ENCODE data around the gene FUNDC2.

Gene FUNDC2

DNA sequence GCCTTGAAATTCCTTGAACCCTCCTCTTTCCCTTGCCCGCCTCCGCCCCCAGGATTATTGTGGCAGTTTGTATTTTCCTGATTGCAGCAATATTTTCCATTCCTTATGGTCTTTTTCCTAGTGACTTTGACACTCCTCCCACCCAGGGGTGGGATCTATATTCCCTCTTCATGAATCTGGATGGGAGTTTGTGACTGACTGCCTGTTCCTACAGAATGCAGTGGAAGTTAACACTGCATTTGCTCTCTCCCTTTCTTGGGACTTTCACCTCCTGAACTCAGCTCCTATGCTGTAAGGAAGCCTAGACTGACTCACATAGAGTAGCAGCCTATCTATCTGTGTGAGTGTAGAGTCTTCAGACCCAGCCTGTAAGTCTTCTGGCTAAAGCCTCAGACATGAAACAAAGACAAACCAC lies 2.2 kb downstream of the FUNDC2 start:
- no peak overlapping the region for H3K27ac ChIP-seq (replicated peaks; ENCODE audit: low read length)
- no peak overlapping the region for H3K4ac ChIP-seq (ENCODE audit: low read length)
- H2AK5ac ChIP-seq (ENCODE audit: low read depth, low read length): no peak overlapping the region
- no peak overlapping the region for H2BK15ac ChIP-seq (ENCODE audit: low read length)
- no peak overlapping the region for H2BK5ac ChIP-seq (ENCODE audit: low read length)
- H3K27me3 ChIP-seq (ENCODE audit: control insufficient read depth in 3 of 3, insufficient read depth in 3 of 3, low read depth in 1 of 3, low read length in 3 of 3): no peaks in the 10 kb centered on the region
- no peak overlapping the region for H3K4me3 ChIP-seq (ENCODE audit: low read length in 2 of 2)
- no peak overlapping the region for H3K23ac ChIP-seq (ENCODE audit: low read depth, low read length, poor library complexity)
- H3K14ac ChIP-seq (ENCODE audit: low read length): no peak overlapping the region
- no peak overlapping the region for H3K18ac ChIP-seq (ENCODE audit: low read length)
- H2AFZ ChIP-seq (ENCODE audit: low read length): no peak overlapping the region
- H2BK12ac ChIP-seq (ENCODE audit: low read length): no peak overlapping the region
- no peak overlapping the region for H3K4me2 ChIP-seq (ENCODE audit: insufficient read depth, low read length, poor library complexity, severe bottlenecking)
- H3K9me3 ChIP-seq (replicated peaks in 1 of 2; ENCODE audit: control insufficient read depth in 2 of 2, insufficient read depth in 1 of 2, low read depth in 1 of 2, low read length in 2 of 2): peaks cover 0 to 5% of the 10 kb centered on the region in 2 donors
- peaks cover 0 to 6% of the 10 kb centered on the region in 2 donors for H3K36me3 ChIP-seq (replicated peaks in 1 of 2; ENCODE audit: control insufficient read depth in 2 of 2, insufficient read depth in 2 of 2, low read length in 2 of 2)
- H2BK120ac ChIP-seq (ENCODE audit: low read depth, low read length): no peak overlapping the region
- no peak overlapping the region for H3K9ac ChIP-seq (ENCODE audit: low read depth, low read length, poor library complexity)
- WGBS, 2 donors (ENCODE audit: extremely low coverage in 2 of 2, insufficient read length in 2 of 2, insufficient replicate concordance in 1 of 2): no CpG with 5 or more reads among the region's 2 CpGs
- no peak for DNase-seq (ENCODE audit: low spot score)
- peaks cover 1% of the 10 kb centered on the region for H3K79me1 ChIP-seq (ENCODE audit: low read depth, low read length)
- no peak overlapping the region for H4K91ac ChIP-seq (ENCODE audit: low read depth, low read length, poor library complexity)
- no peak overlapping the region for H4K8ac ChIP-seq (ENCODE audit: low read depth, low read length)
- no peaks in the 10 kb centered on the region for H3K4me1 ChIP-seq (ENCODE audit: control insufficient read depth in 2 of 2, insufficient read depth in 1 of 2, low read depth in 1 of 2, low read length in 2 of 2)

DNA sequence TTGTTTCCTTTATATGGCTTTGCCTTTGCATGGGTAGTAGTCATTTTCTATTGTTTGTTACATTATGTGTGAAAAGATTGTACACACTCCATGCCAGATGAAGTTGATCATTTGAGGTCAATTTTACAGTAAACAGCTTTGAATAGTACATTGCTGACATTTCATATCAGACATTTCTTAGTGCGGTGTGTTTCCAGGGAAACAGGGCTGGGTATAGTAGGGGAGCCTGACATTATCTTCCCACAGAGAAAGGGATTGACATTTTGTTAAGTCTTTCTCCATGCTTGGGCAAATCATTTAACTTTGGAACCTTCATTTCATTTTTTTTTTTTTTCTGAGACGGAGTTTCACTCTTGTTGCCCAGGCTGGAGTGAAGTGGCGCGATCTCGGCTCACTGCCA lies 5.0 kb downstream of the FUNDC2 start:
- H3K27ac ChIP-seq (replicated peaks; ENCODE audit: low read length): no peak overlapping the region
- H2BK5ac ChIP-seq (ENCODE audit: low read length): no peak overlapping the region
- H3K36me3 ChIP-seq (replicated peaks in 1 of 2; ENCODE audit: control insufficient read depth in 2 of 2, insufficient read depth in 2 of 2, low read length in 2 of 2): peaks cover 0 to 30% of the 10 kb centered on the region in 2 donors
- H3K23ac ChIP-seq (ENCODE audit: low read depth, low read length, poor library complexity): no peak overlapping the region
- H3K27me3 ChIP-seq (ENCODE audit: control insufficient read depth in 3 of 3, insufficient read depth in 3 of 3, low read depth in 1 of 3, low read length in 3 of 3): no peaks in the 10 kb centered on the region
- no peak for DNase-seq (ENCODE audit: low spot score)
- no peak overlapping the region for H2BK120ac ChIP-seq (ENCODE audit: low read depth, low read length)
- no peak overlapping the region for H3K4me3 ChIP-seq (ENCODE audit: low read length in 2 of 2)
- peaks cover 1% of the 10 kb centered on the region for H3K79me1 ChIP-seq (ENCODE audit: low read depth, low read length)
- no peak overlapping the region for H3K4me2 ChIP-seq (ENCODE audit: insufficient read depth, low read length, poor library complexity, severe bottlenecking)
- H3K4me1 ChIP-seq (ENCODE audit: control insufficient read depth in 2 of 2, insufficient read depth in 1 of 2, low read depth in 1 of 2, low read length in 2 of 2): no peaks in the 10 kb centered on the region
- H4K8ac ChIP-seq (ENCODE audit: low read depth, low read length): no peak overlapping the region
- H2BK12ac ChIP-seq (ENCODE audit: low read length): no peak overlapping the region
- peaks cover 0 to 21% of the 10 kb centered on the region in 2 donors for H3K9me3 ChIP-seq (replicated peaks in 1 of 2; ENCODE audit: control insufficient read depth in 2 of 2, insufficient read depth in 1 of 2, low read depth in 1 of 2, low read length in 2 of 2)
- H2AK5ac ChIP-seq (ENCODE audit: low read depth, low read length): no peak overlapping the region
- H3K14ac ChIP-seq (ENCODE audit: low read length): no peak overlapping the region
- H3K4ac ChIP-seq (ENCODE audit: low read length): no peak overlapping the region
- no peak overlapping the region for H4K91ac ChIP-seq (ENCODE audit: low read depth, low read length, poor library complexity)
- no peak overlapping the region for H3K18ac ChIP-seq (ENCODE audit: low read length)
- H3K9ac ChIP-seq (ENCODE audit: low read depth, low read length, poor library complexity): no peak overlapping the region
- no peak overlapping the region for H2AFZ ChIP-seq (ENCODE audit: low read length)
- no CpG with 5 or more reads among the region's 5 CpGs for WGBS, 2 donors (ENCODE audit: extremely low coverage in 2 of 2, insufficient read length in 2 of 2, insufficient replicate concordance in 1 of 2)
- no peak overlapping the region for H2BK15ac ChIP-seq (ENCODE audit: low read length)

- Histone ChIP-seq H3K36me3 (replicated peaks in 1 of 2; ENCODE audit: control insufficient read depth in 2 of 2, insufficient read depth in 2 of 2, low read length in 2 of 2) (peaks cover 0 to 40% of the 10 kb centered on the region in 2 donors), H3K18ac (ENCODE audit: low read length) (no peak overlapping the region), H3K9me3 (replicated peaks in 1 of 2; ENCODE audit: control insufficient read depth in 2 of 2, insufficient read depth in 1 of 2, low read depth in 1 of 2, low read length in 2 of 2) (peaks cover 0 to 35% of the 10 kb centered on the region in 2 donors), H3K27me3 (ENCODE audit: control insufficient read depth in 3 of 3, insufficient read depth in 3 of 3, low read depth in 1 of 3, low read length in 3 of 3) (no peaks in the 10 kb centered on the region), H3K4me1 (ENCODE audit: control insufficient read depth in 2 of 2, insufficient read depth in 1 of 2, low read depth in 1 of 2, low read length in 2 of 2) (no peaks in the 10 kb centered on the region), H2AFZ (ENCODE audit: low read length) (no peak overlapping the region), H3K4ac (ENCODE audit: low read length) (no peak overlapping the region), H2BK120ac (ENCODE audit: low read depth, low read length) (no peak overlapping the region), H3K79me1 (ENCODE audit: low read depth, low read length) (peaks cover 1% of the 10 kb centered on the region), H2BK12ac (ENCODE audit: low read length) (no peak overlapping the region), H2AK5ac (ENCODE audit: low read depth, low read length) (no peak overlapping the region), H3K27ac (replicated peaks; ENCODE audit: low read length) (no peak overlapping the region), H2BK15ac (ENCODE audit: low read length) (no peak overlapping the region), H3K4me3 (ENCODE audit: low read length in 2 of 2) (no peak overlapping the region), H2BK5ac (ENCODE audit: low read length) (no peak overlapping the region), H3K14ac (ENCODE audit: low read length) (no peak overlapping the region), H4K8ac (ENCODE audit: low read depth, low read length) (no peak overlapping the region), H3K9ac (ENCODE audit: low read depth, low read length, poor library complexity) (no peak overlapping the region), H3K23ac (ENCODE audit: low read depth, low read length, poor library complexity) (no peak overlapping the region), H4K91ac (ENCODE audit: low read depth, low read length, poor library complexity) (no peak overlapping the region), H3K4me2 (ENCODE audit: insufficient read depth, low read length, poor library complexity, severe bottlenecking) (no peak overlapping the region)
- no peak for DNase-seq (ENCODE audit: low spot score)
- no CpG with 5 or more reads among the region's 4 CpGs for WGBS, 2 donors (ENCODE audit: extremely low coverage in 2 of 2, insufficient read length in 2 of 2, insufficient replicate concordance in 1 of 2)
Observed at GRCh38 chrX:155035688-155036087, 9.0 kb downstream of the FUNDC2 start.

DNA sequence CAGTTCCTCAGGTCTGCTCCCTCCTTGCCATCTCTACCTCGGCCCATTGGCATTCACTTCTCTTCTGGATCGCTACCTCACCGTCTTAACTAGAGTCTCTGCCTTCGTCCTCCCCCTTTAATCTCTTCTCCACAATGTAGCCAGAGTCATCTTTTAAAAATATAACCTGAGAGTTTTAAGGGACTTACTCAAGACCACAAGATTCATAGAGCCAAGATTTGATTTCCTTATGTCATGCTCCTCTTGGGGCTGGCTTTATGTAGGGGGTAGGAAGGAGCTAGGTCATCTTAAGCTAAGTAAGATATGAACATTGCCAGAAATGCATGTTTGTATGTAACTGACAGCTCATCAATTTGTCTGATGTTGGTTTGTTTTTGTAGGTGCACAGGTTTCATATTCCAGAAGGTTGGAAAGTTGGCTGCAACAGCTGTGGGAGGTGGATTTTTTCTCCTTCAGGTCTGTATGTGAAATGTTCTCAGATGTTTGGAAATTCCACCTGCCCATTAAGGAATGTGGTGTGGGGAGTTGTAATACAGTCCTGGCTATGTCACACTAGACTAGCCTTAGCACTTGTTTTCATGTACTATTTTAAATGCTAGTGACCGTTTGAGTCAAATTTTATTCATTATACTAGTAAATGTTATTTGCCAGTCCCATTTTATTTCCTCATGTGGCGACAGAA lies 19.6 kb downstream of the FUNDC2 start:
- Histone ChIP-seq H3K4me1 (ENCODE audit: control insufficient read depth in 2 of 2, insufficient read depth in 1 of 2, low read depth in 1 of 2, low read length in 2 of 2) (no peaks in the 10 kb centered on the region), H3K4me2 (ENCODE audit: insufficient read depth, low read length, poor library complexity, severe bottlenecking) (no peak overlapping the region), H3K27ac (replicated peaks; ENCODE audit: low read length) (no peak overlapping the region), H3K4ac (ENCODE audit: low read length) (no peak overlapping the region), H4K8ac (ENCODE audit: low read depth, low read length) (no peak overlapping the region), H2BK120ac (ENCODE audit: low read depth, low read length) (no peak overlapping the region), H4K91ac (ENCODE audit: low read depth, low read length, poor library complexity) (no peak overlapping the region), H2BK12ac (ENCODE audit: low read length) (no peak overlapping the region), H3K79me1 (ENCODE audit: low read depth, low read length) (peaks cover 2% of the 10 kb centered on the region), H2BK5ac (ENCODE audit: low read length) (no peak overlapping the region), H2AK5ac (ENCODE audit: low read depth, low read length) (no peak overlapping the region), H2BK15ac (ENCODE audit: low read length) (no peak overlapping the region), H3K14ac (ENCODE audit: low read length) (no peak overlapping the region), H3K9me3 (replicated peaks in 1 of 2; ENCODE audit: control insufficient read depth in 2 of 2, insufficient read depth in 1 of 2, low read depth in 1 of 2, low read length in 2 of 2) (no peaks in the 10 kb centered on the region), H3K9ac (ENCODE audit: low read depth, low read length, poor library complexity) (no peak overlapping the region), H3K18ac (ENCODE audit: low read length) (no peak overlapping the region), H3K36me3 (replicated peaks in 1 of 2; ENCODE audit: control insufficient read depth in 2 of 2, insufficient read depth in 2 of 2, low read length in 2 of 2) (peaks cover 0 to 11% of the 10 kb centered on the region in 2 donors), H3K27me3 (ENCODE audit: control insufficient read depth in 3 of 3, insufficient read depth in 3 of 3, low read depth in 1 of 3, low read length in 3 of 3) (no peaks in the 10 kb centered on the region), H3K4me3 (ENCODE audit: low read length in 2 of 2) (no peak overlapping the region), H3K23ac (ENCODE audit: low read depth, low read length, poor library complexity) (no peak overlapping the region), H2AFZ (ENCODE audit: low read length) (no peak overlapping the region)
- WGBS, 2 donors (ENCODE audit: extremely low coverage in 2 of 2, insufficient read length in 2 of 2, insufficient replicate concordance in 1 of 2): no CpG with 5 or more reads among the region's 6 CpGs
- no peak for DNase-seq (ENCODE audit: low spot score)
